GM18499 (cell line): ENCODE results near the gene LHX2.

Experiments used
- ATAC-seq: cut with Tn5 transposase; IDR thresholded peaks from one replicate; pipeline ENCODE4 v1.9.1; 2021; ENCODE audit warnings: moderate number of reproducible peaks; ENCODE audit not compliant: insufficient read depth, unreplicated experiment

Gene LHX2

GRCh38 chr9:124050955-124051354 lies 39.4 kb downstream of the LHX2 start:
- no peak for ATAC-seq

GRCh38 chr9:124052401-124052800 lies 40.8 kb downstream of the LHX2 start:
- ATAC-seq: no peak

- peak; percentile 88 for ATAC-seq
These were observed 43.1 kb downstream of the LHX2 start for GRCh38 chr9:124054582-124055227.

GRCh38 chr9:124060844-124061605 lies 49.5 kb downstream of the LHX2 start:
- no peak for ATAC-seq

- ATAC-seq: no peak
These were observed 50.6 kb downstream of the LHX2 start for GRCh38 chr9:124062172-124062571.

GRCh38 chr9:124066783-124067577 lies 55.4 kb downstream of the LHX2 start:
- ATAC-seq: no peak

GRCh38 chr9:124068251-124068650 lies 56.7 kb downstream of the LHX2 start:
- ATAC-seq: no peak

GRCh38 chr9:124074746-124075145 lies 63.2 kb downstream of the LHX2 start:
- no peak for ATAC-seq

- no peak for ATAC-seq
These were observed 64.2 kb downstream of the LHX2 start for GRCh38 chr9:124075761-124076160.

- no peak for ATAC-seq
These were observed 66.5 kb downstream of the LHX2 start for GRCh38 chr9:124077915-124078572.

- ATAC-seq: no peak
These were observed 67.1 kb downstream of the LHX2 start for GRCh38 chr9:124078641-124079040.

GRCh38 chr9:124079176-124079925 lies 67.8 kb downstream of the LHX2 start:
- no peak for ATAC-seq

- ATAC-seq: no peak
These were observed 71.1 kb downstream of the LHX2 start for GRCh38 chr9:124082622-124083021.
